GM12864 (cell line): ENCODE data around the gene GRIA1.

Source experiments
- DNase-seq: peaks from one replicate; pipeline ENCODE4 v3.0.0-alpha.2; 2011; ENCODE audit warnings: low read depth
- H3K4me3 ChIP-seq: 2 replicates; pipeline ENCODE4 v1.5.1; 2011; ENCODE audit warnings: mild to moderate bottlenecking, low read depth, low read length, control low read depth
- CTCF ChIP-seq: IDR thresholded peaks from 2 replicates; pipeline ENCODE4 v1.5.1; 2011; ENCODE audit warnings: low read depth, mild to moderate bottlenecking, moderate library complexity, low read length, control low read depth, inconsistent platforms; ENCODE audit errors: missing control alignments

GRIA1 gene

GRCh38 chr5:153542536-153542935 lies 52.1 kb downstream of the GRIA1 start:
- DNase-seq: no peak
- no peak for TF ChIP-seq CTCF
- H3K4me3 ChIP-seq: no peak overlapping the region

GRCh38 chr5:153543288-153543687 lies 52.8 kb downstream of the GRIA1 start:
- TF ChIP-seq CTCF: no peak
- no peak overlapping the region for H3K4me3 ChIP-seq
- DNase-seq: no peak

- no peak for DNase-seq
- H3K4me3 ChIP-seq: no peak overlapping the region
- no peak for TF ChIP-seq CTCF
Observed at GRCh38 chr5:153543959-153544470, 53.5 kb downstream of the GRIA1 start.

- no peak overlapping the region for H3K4me3 ChIP-seq
- DNase-seq: no peak
- TF ChIP-seq CTCF: no peak
Observed at GRCh38 chr5:153544706-153545105, 54.2 kb downstream of the GRIA1 start.

- DNase-seq: no peak
- TF ChIP-seq CTCF: no peak
- H3K4me3 ChIP-seq: no peak overlapping the region
Observed at GRCh38 chr5:153546566-153546965, 56.1 kb downstream of the GRIA1 start.

- no peak for DNase-seq
- no peak for TF ChIP-seq CTCF
Observed at GRCh38 chr5:153551537-153552079, 61.1 kb downstream of the GRIA1 start.

GRCh38 chr5:153552886-153553285 lies 62.4 kb downstream of the GRIA1 start:
- H3K4me3 ChIP-seq: no peak overlapping the region
- DNase-seq: no peak
- no peak for TF ChIP-seq CTCF

More at GRCh38 chr5:153551537-153552079, 61.1 kb downstream of the GRIA1 start:
- H3K4me3 ChIP-seq: no peak overlapping the region
